PC-3 (cell line): ENCODE results near the gene LZTFL1. TPM values are rescaled to one million over a fixed set of nuclear protein-coding genes. Genes with fewer than 3 reads are reported as not detected.

Experiments
- ATAC-seq: fragments of 200-7000 bp; cut with Tn5 transposase; 2 replicates; pipeline ENCODE4 v1.9.1; 2020; ENCODE audit warnings: mild to moderate bottlenecking, moderate library complexity
- BruUV-seq: library from RNA; stranded (reverse); fragments of 400-500 nt; replicated peaks from 2 replicates; lab custom pipeline; 2021; lab: Mats Ljungman, UMichigan
- CTCF ChIA-PET: fragments of 300-600 bp; sonication (Branson Sonifier 250); formaldehyde crosslinking; loops from one replicate; lab custom pipeline; 2022; ENCODE audit warnings: antibody characterized with exemption; lab: Charles Lee
- POLR2A ChIA-PET: fragments of 300-600 bp; sonication (Branson Sonifier 250); formaldehyde crosslinking; loops from one replicate; lab custom pipeline; 2022; ENCODE audit warnings: antibody characterized with exemption; ENCODE audit not compliant: unreplicated experiment; lab: Charles Lee
- DNase-seq: peaks from one replicate; pipeline ENCODE4 v3.0.0-alpha.2; 2015
- H2AFZ ChIP-seq: fragments of 300-600 bp; sonication (generic); 2 replicates; pipeline ENCODE4 v1.6.0; 2016; ENCODE audit warnings: antibody characterized with exemption, low read length
- H3F3A ChIP-seq: fragments of 300-600 bp; sonication (generic); one replicate; pipeline ENCODE4 v1.6.0; 2017; ENCODE audit warnings: antibody characterized with exemption, low read length, control low read depth, mild to moderate bottlenecking; ENCODE audit not compliant: unreplicated experiment
- H3K27ac ChIP-seq: fragments of 300-600 bp; sonication (generic); 2 replicates; pipeline ENCODE4 v1.5.1; 2016; ENCODE audit warnings: mild to moderate bottlenecking, low read length
- H3K27me3 ChIP-seq: fragments of 300-600 bp; sonication (generic); 2 replicates; pipeline ENCODE4 v1.6.1; 2016; ENCODE audit warnings: low read length, mixed read lengths
- H3K36me3 ChIP-seq: fragments of 300-600 bp; sonication (generic); 2 replicates; pipeline ENCODE4 v1.6.1; 2016; ENCODE audit warnings: low read depth, mixed run types, low read length, mixed read lengths
- H3K4me1 ChIP-seq: fragments of 300-600 bp; sonication (generic); 2 replicates; pipeline ENCODE4 v1.5.1; 2016; ENCODE audit warnings: low read length; ENCODE audit not compliant: insufficient read depth
- H3K4me2 ChIP-seq: fragments of 300-600 bp; sonication (generic); 2 replicates; pipeline ENCODE4 v1.6.0; 2016; ENCODE audit warnings: low read length
- H3K4me3 ChIP-seq: fragments of 300-600 bp; sonication (generic); 2 replicates; pipeline ENCODE4 v1.5.1; 2016; ENCODE audit warnings: mild to moderate bottlenecking, low read length, mixed read lengths
- H3K79me2 ChIP-seq: fragments of 300-600 bp; sonication (generic); 2 replicates; pipeline ENCODE4 v1.6.1; 2017; ENCODE audit warnings: low read length, mixed read lengths
- H3K9ac ChIP-seq: fragments of 300-600 bp; sonication (generic); 2 replicates; pipeline ENCODE4 v1.6.0; 2016; ENCODE audit warnings: mild to moderate bottlenecking, low read length
- H3K9me2 ChIP-seq: fragments of 300-600 bp; sonication (generic); replicated peaks from 2 replicates; pipeline ENCODE4 v1.6.1; 2016; ENCODE audit warnings: mixed run types, low read length, mixed read lengths
- H3K9me3 ChIP-seq: fragments of 300-600 bp; sonication (generic); 2 replicates; pipeline ENCODE4 v1.6.1; 2016; ENCODE audit warnings: low read length, mixed read lengths
- H4K20me1 ChIP-seq: fragments of 300-600 bp; sonication (generic); 2 replicates; pipeline ENCODE4 v1.6.1; 2016; ENCODE audit warnings: low read length, mixed read lengths
- CTCF ChIP-seq: fragments of 300-600 bp; sonication (generic); conservative IDR thresholded peaks from 2 replicates; pipeline ENCODE4 v1.5.1; 2017; ENCODE audit warnings: antibody characterized with exemption, low read depth, mild to moderate bottlenecking, low read length
- EZH2 ChIP-seq: fragments of 300-600 bp; sonication (generic); IDR thresholded peaks from one replicate; pipeline ENCODE4 v1.6.1; 2017; ENCODE audit warnings: antibody characterized with exemption, mild to moderate bottlenecking, low read length; ENCODE audit not compliant: unreplicated experiment
- EZH2phosphoT487 ChIP-seq: fragments of 300-600 bp; sonication (generic); IDR thresholded peaks from 2 replicates; pipeline ENCODE4 v1.6.1; 2018; ENCODE audit warnings: mild to moderate bottlenecking, antibody characterized with exemption, low read length, borderline replicate concordance
- intact Hi-C: fragments of 100-400 bp; cut with micrococcal nuclease; formaldehyde crosslinking; loops from 2 replicates; pipeline ENCODE4 v1.9.0; 2023
- total RNA-seq: library from RNA; depleted of rRNA; stranded (reverse); fragments of >200 nt; gene quantifications from 2 replicates; pipeline ENCODE4 v1.2.3, GENCODE V29; 2014

The LZTFL1 gene
- total RNA-seq, 1 experiment from 2014 or later, result 14.2 TPM

DNA sequence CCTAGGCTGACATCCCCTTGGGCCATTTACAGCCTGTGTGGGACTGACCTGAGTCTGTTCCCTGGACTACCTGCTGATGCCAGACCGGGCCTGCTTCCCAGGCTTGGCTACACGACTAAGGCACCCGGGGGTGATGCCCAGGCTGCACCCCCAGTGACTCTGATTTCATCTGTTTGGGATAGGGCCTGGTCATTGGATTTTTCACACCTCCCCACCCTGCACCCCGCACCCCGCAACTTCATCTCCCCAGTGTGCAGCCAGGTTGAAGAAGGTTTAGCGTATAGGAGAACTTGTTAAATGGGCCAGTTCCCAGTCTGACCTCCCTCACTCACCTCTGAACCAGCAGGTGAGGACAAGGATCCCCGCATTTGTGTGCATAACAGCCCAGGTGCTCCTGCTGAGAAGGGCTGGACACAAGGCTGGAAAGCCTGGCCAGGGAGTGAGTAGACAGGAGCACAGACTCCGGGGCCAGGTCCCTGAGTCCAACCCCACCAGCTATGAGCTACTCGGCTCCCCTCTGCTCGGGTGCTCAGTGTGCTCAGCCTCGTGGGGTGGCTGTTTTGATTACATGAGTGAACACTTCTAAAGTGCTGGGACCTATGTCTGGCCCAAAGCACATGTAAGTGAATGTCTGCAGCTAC lies 64.1 kb downstream of the LZTFL1 start:
- no TSS peak for BruUV-seq
- Histone ChIP-seq H3K9me2 (no peaks in the 10 kb centered on the region), H3K27ac (no peak overlapping the region), H3K9ac (no peak overlapping the region), H3K27me3 (no peaks in the 10 kb centered on the region), H3K4me3 (no peak overlapping the region), H4K20me1 (no peaks in the 10 kb centered on the region), H3K9me3 (no peaks in the 10 kb centered on the region), H3K4me1 (no peaks in the 10 kb centered on the region), H2AFZ (no peak overlapping the region), H3F3A (no peaks in the 10 kb centered on the region), H3K79me2 (no peaks in the 10 kb centered on the region), H3K4me2 (no peak overlapping the region), H3K36me3 (no peaks in the 10 kb centered on the region)
- intact Hi-C loops, result no loop called here
- CTCF ChIA-PET, result no interaction called here
- no peak for ATAC-seq
- TF ChIP-seq EZH2phosphoT487 (no peak), EZH2 (no peak), CTCF (no peak)
- POLR2A ChIA-PET, result no interaction called here
- no peak for DNase-seq

- TF ChIP-seq CTCF, result no peak
- no peak for TF ChIP-seq EZH2phosphoT487
- TF ChIP-seq EZH2, result no peak
- no peak overlapping the region for H2AFZ ChIP-seq
- no peak for DNase-seq
- H3K27ac ChIP-seq, result no peak overlapping the region
- no peaks in the 10 kb centered on the region for H3K36me3 ChIP-seq
- BruUV-seq, result no TSS peak
- H3K27me3 ChIP-seq, result no peaks in the 10 kb centered on the region
- no peaks in the 10 kb centered on the region for H3K4me1 ChIP-seq
- intact Hi-C loops, result no loop called here
- no peaks in the 10 kb centered on the region for H3F3A ChIP-seq
- no peak for ATAC-seq
- H4K20me1 ChIP-seq, result no peaks in the 10 kb centered on the region
- no peaks in the 10 kb centered on the region for H3K79me2 ChIP-seq
- ChIA-PET POLR2A (no interaction called here), CTCF (interaction anchor here (0.6 kb wide), 1 partner anchor 15 kb away, joined by 3 read pairs; no protein-coding TSS in a partner anchor)
- no peaks in the 10 kb centered on the region for H3K9me3 ChIP-seq
- H3K4me3 ChIP-seq, result no peak overlapping the region
- H3K9me2 ChIP-seq, result no peaks in the 10 kb centered on the region
- H3K4me2 ChIP-seq, result no peak overlapping the region
- no peak overlapping the region for H3K9ac ChIP-seq
Measured at GRCh38 chr3:45777111-45777745, 64.7 kb downstream of the LZTFL1 start.

DNA sequence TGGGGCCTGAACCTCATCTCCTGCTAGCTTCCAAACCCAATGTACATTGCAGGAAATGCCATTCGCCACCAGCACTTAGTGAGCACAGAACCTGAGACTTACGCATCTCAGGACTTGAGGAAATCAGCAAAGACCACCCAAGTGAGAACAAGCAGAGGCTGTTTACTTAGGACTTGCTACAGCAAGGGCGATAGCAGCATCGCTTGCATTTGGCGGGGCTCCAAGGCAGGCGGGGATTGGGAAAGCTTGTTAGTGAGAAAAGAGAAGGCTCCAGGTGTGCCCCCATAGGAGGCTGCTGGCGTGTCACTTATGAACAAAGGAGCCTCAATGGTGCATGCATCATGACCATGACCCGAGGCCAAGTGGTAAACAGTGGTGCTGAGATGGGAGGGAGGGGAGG lies 65.3 kb downstream of the LZTFL1 start:
- Histone ChIP-seq H3K27ac (no peak overlapping the region), H3K4me3 (no peak overlapping the region), H3K27me3 (no peaks in the 10 kb centered on the region), H3K9me3 (no peaks in the 10 kb centered on the region), H3K9ac (no peak overlapping the region), H3K79me2 (no peaks in the 10 kb centered on the region), H2AFZ (no peak overlapping the region), H3F3A (no peaks in the 10 kb centered on the region), H3K4me1 (no peaks in the 10 kb centered on the region), H3K9me2 (no peaks in the 10 kb centered on the region), H3K36me3 (no peaks in the 10 kb centered on the region), H3K4me2 (no peak overlapping the region), H4K20me1 (no peaks in the 10 kb centered on the region)
- no peak for TF ChIP-seq EZH2phosphoT487
- no peak for TF ChIP-seq CTCF
- TF ChIP-seq EZH2, result no peak
- ChIA-PET CTCF (interaction anchor here (0.6 kb wide), 1 partner anchor 15 kb away, joined by 3 read pairs; no protein-coding TSS in a partner anchor), POLR2A (no interaction called here)
- BruUV-seq, result no TSS peak
- intact Hi-C loops, result no loop called here
- ATAC-seq (no peak), DNase-seq (no peak)
